H1 (cell line): Measurements from ENCODE around the gene DNAJB13. TPM values are rescaled to one million over a fixed set of nuclear protein-coding genes. Genes with fewer than 3 reads are reported as not detected.

Source experiments
- CTCF ChIA-PET: fragments of 300-600 bp; sonication (Branson Sonifier 250); formaldehyde crosslinking; loops from one replicate; lab custom pipeline; 2021; ENCODE audit not compliant: partially characterized antibody; lab: Charles Lee
- POLR2A ChIA-PET: fragments of 300-600 bp; sonication (Branson Sonifier 250); formaldehyde crosslinking; loops from one replicate; lab custom pipeline; 2021; ENCODE audit warnings: inconsistent platforms; ENCODE audit not compliant: partially characterized antibody; lab: Charles Lee
- DNase-seq, 2 experiments: peaks; one replicate each; pipeline versions ENCODE4 v3.0.0 to v3.0.0-alpha.2; 2010 to 2022; ENCODE audit warnings: low spot score in 2 of 2, low read depth in 1 of 2, mixed read lengths in 1 of 2
- FAIRE-seq: peaks from 2 replicates; lab custom pipeline; 2011; peaks lifted over from hg19 to GRCh38; lab: Jason Lieb, UNC
- H2AFZ ChIP-seq: 2 replicates; pipeline ENCODE4 v1.8.1; 2012; ENCODE audit warnings: low read length, inconsistent platforms
- H2AK5ac ChIP-seq: 2 replicates; pipeline ENCODE4 v1.6.1; 2013; ENCODE audit warnings: low read depth, low read length
- H2BK120ac ChIP-seq: replicated peaks from 2 replicates; pipeline ENCODE3; 2013; ENCODE audit warnings: low read depth, low read length, inconsistent platforms
- H2BK12ac ChIP-seq: 2 replicates; pipeline ENCODE4 v1.6.1; 2013; ENCODE audit warnings: low read depth, low read length
- H2BK15ac ChIP-seq: 2 replicates; pipeline ENCODE4 v1.6.1; 2013; ENCODE audit warnings: low read length
- H2BK20ac ChIP-seq: 2 replicates; pipeline ENCODE4 v1.6.1; 2013; ENCODE audit warnings: low read length
- H2BK5ac ChIP-seq: 2 replicates; pipeline ENCODE4 v1.6.1; 2013; ENCODE audit warnings: low read depth, low read length
- H3K14ac ChIP-seq: 2 replicates; pipeline ENCODE4 v1.6.1; 2013; ENCODE audit warnings: inconsistent platforms; ENCODE audit not compliant: insufficient read length
- H3K18ac ChIP-seq: 2 replicates; pipeline ENCODE4 v1.6.1; 2013; ENCODE audit warnings: low read length; ENCODE audit errors: extremely low read depth
- H3K23ac ChIP-seq: 2 replicates; pipeline ENCODE4 v1.6.1; 2013; ENCODE audit warnings: inconsistent platforms; ENCODE audit not compliant: insufficient read length
- H3K23me2 ChIP-seq: 2 replicates; pipeline ENCODE4 v1.6.1; 2013; ENCODE audit warnings: low read depth, low read length
- H3K27ac ChIP-seq: 2 replicates; pipeline ENCODE4 v1.6.1; 2011; ENCODE audit warnings: low read depth, low read length, inconsistent platforms
- H3K27me3 ChIP-seq, 4 experiments: replicated peaks in 1 of 4; 1 replicate in 1 of 4; 2 replicates in 3 of 4; pipeline versions ENCODE4 v1.6.1 to v1.8.1; 2011 to 2013; ENCODE audit warnings: low read length in 3 of 4, mild to moderate bottlenecking in 3 of 4, inconsistent platforms in 2 of 4, mixed read lengths in 2 of 4, moderate library complexity in 1 of 4; ENCODE audit not compliant: control insufficient read depth in 3 of 4, insufficient read depth in 3 of 4; ENCODE audit errors: extremely low read depth in 1 of 4
- H3K36me3 ChIP-seq, 4 experiments: 2 replicates each; pipeline versions ENCODE4 v1.6.1 to v1.8.1; 2011 to 2013; ENCODE audit warnings: mild to moderate bottlenecking in 4 of 4, low read length in 3 of 4, moderate library complexity in 2 of 4, control low read depth in 1 of 4, inconsistent platforms in 1 of 4; ENCODE audit not compliant: insufficient read depth in 4 of 4, control insufficient read depth in 2 of 4
- H3K4ac ChIP-seq: replicated peaks from 2 replicates; pipeline ENCODE3; 2013; ENCODE audit warnings: low read length, low read depth, mixed read lengths, inconsistent platforms; ENCODE audit not compliant: insufficient read length
- H3K4me1 ChIP-seq, 4 experiments: replicated peaks in 1 of 4; 1 replicate in 1 of 4; 2 replicates in 3 of 4; pipeline versions ENCODE4 v1.6.1 to v1.8.1; 2011 to 2013; ENCODE audit warnings: low read length in 3 of 4, inconsistent platforms in 2 of 4, mixed read lengths in 1 of 4; ENCODE audit not compliant: insufficient read depth in 4 of 4, control insufficient read depth in 3 of 4
- H3K4me2 ChIP-seq, 2 experiments: 2 replicates each; pipeline versions ENCODE4 v1.6.1 to v1.8.1; 2011 to 2013; ENCODE audit warnings: low read depth in 2 of 2, low read length in 2 of 2, control low read depth in 1 of 2, inconsistent platforms in 1 of 2, mild to moderate bottlenecking in 1 of 2; ENCODE audit not compliant: insufficient read depth in 1 of 2
- H3K4me3 ChIP-seq, 4 experiments: fragments of 200-600, 300-600 bp in 1 of 4; sonication (generic), shearing (Covaris generic), sonication (Bioruptor Twin) in 1 of 4; 2 replicates each; pipeline versions ENCODE4 v1.5.1 to v1.8.1; 2011 to 2016; ENCODE audit warnings: low read length in 4 of 4, low read depth in 3 of 4, control low read depth in 2 of 4, inconsistent platforms in 2 of 4, mild to moderate bottlenecking in 2 of 4, mixed read lengths in 1 of 4, moderate library complexity in 1 of 4; ENCODE audit not compliant: insufficient read depth in 2 of 4; ENCODE audit errors: extremely low read depth in 1 of 4
- H3K56ac ChIP-seq: replicated peaks from 2 replicates; pipeline ENCODE3; 2013; ENCODE audit warnings: low read depth, mild to moderate bottlenecking, mixed read lengths, low read length, inconsistent platforms; ENCODE audit not compliant: insufficient read length
- H3K79me1 ChIP-seq: 2 replicates; pipeline ENCODE4 v1.6.1; 2013; ENCODE audit warnings: low read depth, low read length, control low read depth
- H3K79me2 ChIP-seq, 2 experiments: 2 replicates each; pipeline versions ENCODE4 v1.6.1 to v1.8.1; 2012 to 2013; ENCODE audit warnings: low read length in 2 of 2, mild to moderate bottlenecking in 2 of 2, inconsistent platforms in 1 of 2; ENCODE audit not compliant: insufficient read depth in 2 of 2, control insufficient read depth in 1 of 2
- H3K9ac ChIP-seq, 4 experiments: replicated peaks in 1 of 4; 1 replicate in 1 of 4; 2 replicates in 3 of 4; pipeline versions ENCODE4 v1.6.1 to v1.8.1; 2011 to 2013; ENCODE audit warnings: low read depth in 3 of 4, low read length in 3 of 4, control low read depth in 2 of 4, mild to moderate bottlenecking in 2 of 4, moderate library complexity in 2 of 4, inconsistent platforms in 1 of 4; ENCODE audit errors: extremely low read depth in 1 of 4
- H3K9me3 ChIP-seq, 2 experiments: 2 replicates each; pipeline versions ENCODE4 v1.6.1 to v1.8.1; 2012 to 2013; ENCODE audit warnings: mild to moderate bottlenecking in 2 of 2, moderate library complexity in 2 of 2, control low read depth in 1 of 2, inconsistent platforms in 1 of 2, low read depth in 1 of 2, low read length in 1 of 2, mixed read lengths in 1 of 2; ENCODE audit not compliant: insufficient read depth in 2 of 2
- H4K20me1 ChIP-seq, 2 experiments: replicated peaks in 1 of 2; 2 replicates each; pipeline versions ENCODE3 to v1.8.1; 2011 to 2013; ENCODE audit warnings: inconsistent platforms in 2 of 2, low read length in 2 of 2, mild to moderate bottlenecking in 1 of 2; ENCODE audit not compliant: insufficient read depth in 2 of 2, control insufficient read depth in 1 of 2
- H4K5ac ChIP-seq: 2 replicates; pipeline ENCODE4 v1.6.1; 2013; ENCODE audit warnings: low read length, low read depth, mixed read lengths, inconsistent platforms; ENCODE audit not compliant: insufficient read length
- H4K8ac ChIP-seq: 2 replicates; pipeline ENCODE4 v1.8.0; 2013; ENCODE audit warnings: mild to moderate bottlenecking, moderate library complexity, low read length, inconsistent platforms; ENCODE audit not compliant: insufficient read depth; ENCODE audit errors: extremely low read depth
- H4K91ac ChIP-seq: replicated peaks from 2 replicates; pipeline ENCODE3; 2013; ENCODE audit warnings: low read length, mixed read lengths, inconsistent platforms; ENCODE audit not compliant: insufficient read length
- ASH2L ChIP-seq: fragments of 200-600, 300-600 bp; sonication (generic); IDR thresholded peaks from one replicate; pipeline ENCODE4 v1.7.1; 2017; ENCODE audit warnings: low read length
- HDAC6 ChIP-seq: IDR thresholded peaks from one replicate; pipeline ENCODE4 v1.7.1; 2012; ENCODE audit warnings: low read depth, mild to moderate bottlenecking, inconsistent platforms, low read length, moderate library complexity
- KDM4A ChIP-seq: IDR thresholded peaks from one replicate; pipeline ENCODE4 v1.7.1; 2012; ENCODE audit warnings: low read depth, mild to moderate bottlenecking, moderate library complexity, low read length, inconsistent platforms; ENCODE audit not compliant: severe bottlenecking
- PHF8 ChIP-seq: fragments of 200-600 bp; sonication (generic); conservative IDR thresholded peaks from 2 replicates; pipeline ENCODE4 v1.7.1; 2012; ENCODE audit warnings: low read depth, mild to moderate bottlenecking, inconsistent platforms, low read length, moderate library complexity
- SIX5 ChIP-seq: IDR thresholded peaks from 2 replicates; pipeline ENCODE4 v1.6.1; 2011; ENCODE audit warnings: mild to moderate bottlenecking, low read depth, low read length
- SP2 ChIP-seq: IDR thresholded peaks from 2 replicates; pipeline ENCODE4 v1.6.1; 2012; ENCODE audit warnings: mild to moderate bottlenecking, low read length, inconsistent platforms
- WGBS, 2 experiments: shearing (Covaris generic) in 1 of 2; methylation state at CpG; one replicate each; pipeline versions ENCODE4 v1.1.6 to v1.1.7; 2013 to 2015; ENCODE audit warnings: low lambda C conversion rate in 2 of 2, mixed read lengths in 2 of 2, inconsistent platforms in 1 of 2, low coverage in 1 of 2, missing lambda C conversion rate in 1 of 2; ENCODE audit not compliant: insufficient replicate concordance in 2 of 2, insufficient coverage in 1 of 2, insufficient read length in 1 of 2; ENCODE audit errors: extremely low coverage in 1 of 2, missing lambda C conversion rate in 1 of 2; 5-methylcytosine and 5-hydroxymethylcytosine counted together
- polyA plus RNA-seq, 7 experiments: library from polyadenylated mRNA; depleted of rRNA in 3 of 7; stranded (reverse) in 5 of 7; unstranded in 2 of 7; fragments of >200 nt in 5 of 7; fragments of 200-250 nt in 2 of 7; gene quantifications; 1 replicate in 5 of 7; 2 replicates in 1 of 7; 4 replicates in 1 of 7; pipeline versions ENCODE4 v1.2.1 to v1.2.3, GENCODE V29; 2011 to 2013; ENCODE audit warnings: missing spikeins in 2 of 7, mixed read lengths in 2 of 7
- total RNA-seq: library from RNA; stranded (reverse); fragmentation: NEBNext Ultra II Directional; extraction: Animal tissue kit (Norgen Biotek cat#: 25700); gene quantifications from 2 replicates; pipeline ENCODE4 v1.2.1, GENCODE V29; 2021

Gene DNAJB13
- total and polyA plus RNA-seq, 2 of the 8 experiments (the other 6 are each of a cell fraction or from before 2014, with no cell fraction given), result 0.27 TPM; not detected in 1

DNA sequence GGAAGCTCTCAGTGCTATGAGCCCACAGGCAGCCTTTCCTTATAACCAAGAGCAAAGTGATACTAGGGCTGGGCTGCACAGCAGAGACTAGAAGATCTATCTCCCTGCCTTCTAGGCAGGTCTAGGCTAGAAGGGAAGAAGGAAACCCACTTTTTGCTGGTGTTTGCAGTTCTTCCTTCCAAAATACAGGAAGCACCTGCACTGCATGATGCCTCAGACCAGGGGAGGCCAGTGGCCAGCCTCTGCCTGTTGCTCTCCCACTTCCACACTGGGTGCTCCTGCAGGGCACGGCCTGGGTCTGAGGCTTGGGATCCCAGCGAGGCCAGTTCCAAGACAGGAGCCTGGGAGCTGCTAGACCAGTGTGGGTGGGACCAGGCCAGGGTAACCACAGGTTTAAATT, 64.1 kb downstream of the DNAJB13 start:
- 79% methylated on average over 2 of the region's 2 CpGs; no CpG with 5 or more reads in 1 of the 2 experiments for WGBS, 2 experiments
- H3K9ac ChIP-seq, result no peak overlapping the region
- no peak for FAIRE-seq
- H2AK5ac ChIP-seq, result no peak overlapping the region
- H3K27me3 ChIP-seq, result no peaks in the 10 kb centered on the region
- no peak overlapping the region for H3K4me2 ChIP-seq
- H3K9me3 ChIP-seq, result no peaks in the 10 kb centered on the region
- no peaks in the 10 kb centered on the region for H3K4me1 ChIP-seq
- no peak overlapping the region for H4K8ac ChIP-seq
- no peak overlapping the region for H3K4ac ChIP-seq
- H2BK15ac ChIP-seq, result no peak overlapping the region
- no peak overlapping the region for H2BK5ac ChIP-seq
- no peak overlapping the region for H2BK12ac ChIP-seq
- H3K23ac ChIP-seq, result no peak overlapping the region
- H3K14ac ChIP-seq, result no peak overlapping the region
- peaks cover 0 to 2% (median 0%) of the 10 kb centered on the region in 4 experiments; a peak in 1 of 8 replicates for H3K36me3 ChIP-seq
- H3K4me3 ChIP-seq, result no peak overlapping the region
- ChIA-PET CTCF (interaction anchor here (1.1 kb wide), 1 partner anchor 11 kb away, joined by 3 read pairs; no protein-coding TSS in a partner anchor), POLR2A (interaction anchor here (0.8 to 1.7 kb wide), 3 partner anchors 9 to 36 kb away, joined by 3 to 5 read pairs (median 3); partner anchors contain the start of gene UCP2)
- no peak overlapping the region for H2BK120ac ChIP-seq
- TF ChIP-seq KDM4A, result no peak
- TF ChIP-seq SIX5, result no peak
- no peak for TF ChIP-seq SP2
- no peak for TF ChIP-seq PHF8
- TF ChIP-seq ASH2L, result no peak
- TF ChIP-seq HDAC6, result no peak
- H3K23me2 ChIP-seq, result no peaks in the 10 kb centered on the region
- no peaks in the 10 kb centered on the region; the same call in 1 of the 2 replicates for H3K79me1 ChIP-seq
- no peaks in the 10 kb centered on the region for H3K79me2 ChIP-seq
- no peak overlapping the region for H2AFZ ChIP-seq
- H2BK20ac ChIP-seq, result no peak overlapping the region
- no peak overlapping the region for H4K91ac ChIP-seq
- H4K5ac ChIP-seq, result no peak overlapping the region
- H3K18ac ChIP-seq, result no peak overlapping the region
- peaks cover 0 to 3% of the 10 kb centered on the region in 2 experiments for H4K20me1 ChIP-seq
- H3K56ac ChIP-seq, result no peak overlapping the region
- DNase-seq, result no peak
- H3K27ac ChIP-seq, result no peak overlapping the region
